Measurements from ENCODE around the gene THOC6.

GRCh38 chr16:3027489-3027795 is 3.6 kb downstream of the THOC6 start:
- TF ChIP-seq CTCF (IDR thresholded peaks at IDR 0.05): no peak
- no peak for TF ChIP-seq POLR2A (IDR thresholded peaks at IDR 0.05)

All from thyroid gland (tissue), 4 donors.